ENCODE results near the gene CCNT1.
"Not testable (repeated sequence)": the region's sequence is repeated elsewhere in the genome, so short reads cannot be mapped to it uniquely, and the experiment has no call there.

DNA sequence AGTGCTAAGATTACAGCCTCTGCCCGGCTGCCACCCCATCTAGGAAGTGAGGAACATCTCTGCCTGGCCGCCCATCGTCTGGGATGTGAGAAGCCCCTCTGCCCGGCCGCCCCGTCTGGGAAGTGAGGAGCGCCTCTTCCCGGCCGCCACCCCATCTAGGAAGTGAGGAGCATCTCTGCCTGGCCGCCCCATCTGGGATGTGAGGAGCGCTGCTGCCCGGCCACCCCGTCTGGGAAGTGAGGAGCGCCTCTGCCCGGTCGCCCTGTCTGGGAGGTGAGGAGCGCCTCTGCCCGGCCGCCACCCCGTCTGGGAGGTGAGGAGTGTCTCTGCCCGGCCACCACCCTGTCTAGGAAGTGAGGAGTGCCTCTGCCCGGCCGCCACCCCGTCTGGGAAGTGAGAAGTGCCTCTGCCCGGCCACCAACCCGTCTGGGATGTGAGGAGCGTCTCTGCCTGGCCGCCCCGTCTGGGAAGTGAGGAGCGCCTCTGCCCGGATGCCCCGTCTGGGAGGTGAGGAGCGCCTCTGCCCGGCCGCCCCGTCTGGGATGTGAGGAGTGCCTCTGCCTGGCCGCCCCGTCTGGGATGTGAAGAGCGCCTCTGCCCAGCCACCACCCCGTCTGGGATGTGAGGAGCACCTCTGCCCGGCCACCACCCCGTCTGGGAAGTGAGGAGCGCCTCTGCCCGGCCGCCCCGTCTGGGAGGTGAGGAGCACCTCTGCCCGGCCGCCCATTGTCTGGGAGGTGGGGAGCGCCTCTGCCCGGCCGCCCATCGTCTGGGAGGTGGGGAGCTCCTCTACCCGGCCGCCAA is 74.6 kb downstream of the CCNT1 start:
- not testable (repeated sequence) for TF ChIP-seq CTCF (IDR thresholded peaks at IDR 0.05; ENCODE audit: low read depth, low read length); EZH2phosphoT487 (IDR thresholded peaks at IDR 0.05; ENCODE audit: low read depth)

All from OCI-LY3 (cell line).